Transverse colon (tissue), 4 donors: Measurements from ENCODE around the gene CELA2A.

Source experiments
- CTCF ChIP-seq, 5 experiments: fragments of 200-600 bp in 3 of 5; fragments of 450-650 bp in 2 of 5; sonication (generic) in 3 of 5; IDR thresholded peaks; 1 replicate in 2 of 5; 2 replicates in 3 of 5; pipeline ENCODE4 v1.5.1; 2016 to 2017; ENCODE audit warnings: antibody characterized with exemption in 5 of 5, inconsistent platforms in 3 of 5, mild to moderate bottlenecking in 2 of 5, moderate library complexity in 1 of 5
- POLR2A ChIP-seq: fragments of 450-650 bp; IDR thresholded peaks from one replicate; pipeline ENCODE4 v1.6.1; 2016; ENCODE audit warnings: antibody characterized with exemption, mild to moderate bottlenecking, moderate library complexity
- POLR2AphosphoS5 ChIP-seq, 3 donors: sonication (generic); formaldehyde crosslinking; IDR thresholded peaks; one replicate each; pipeline ENCODE4 v1.6.1; 2016; ENCODE audit warnings: antibody characterized with exemption in 3 of 3

GRCh38 chr1:15452216-15452615 is 4.3 kb upstream of the CELA2A start:
- TF ChIP-seq CTCF (IDR thresholded peaks at IDR 0.05): no peak
- no peak for TF ChIP-seq POLR2A
- TF ChIP-seq POLR2AphosphoS5 (IDR thresholded peaks at IDR 0.05): no peak
